Measurements from ENCODE around the gene BRI3.

- TF ChIP-seq CTCF (IDR thresholded peaks at IDR 0.05) (no peak), POLR2A (IDR thresholded peaks at IDR 0.05) (no peak)
These were observed 14.1 kb downstream of the BRI3 start for GRCh38 chr7:98295467-98296192.
